GM21367 (cell line): ENCODE results near the gene KLHL42.

Experiments used
- ATAC-seq: cut with Tn5 transposase; IDR thresholded peaks from one replicate; pipeline ENCODE4 v1.9.1; 2021; ENCODE audit not compliant: unreplicated experiment

Gene KLHL42

GRCh38 chr12:27852117-27852516 is 72.1 kb downstream of the KLHL42 start:
- no peak for ATAC-seq
